NCI-H82 (cell line): ENCODE measurements around the gene LMTK3.
"Not testable (repeated sequence)": the region's sequence is repeated elsewhere in the genome, so short reads cannot be mapped to it uniquely, and the experiment has no call there.

ENCODE experiments used
- DNase-seq: peaks from one replicate; lab custom pipeline; 2025; lab: John Stamatoyannopoulos, UW

LMTK3 gene

DNA sequence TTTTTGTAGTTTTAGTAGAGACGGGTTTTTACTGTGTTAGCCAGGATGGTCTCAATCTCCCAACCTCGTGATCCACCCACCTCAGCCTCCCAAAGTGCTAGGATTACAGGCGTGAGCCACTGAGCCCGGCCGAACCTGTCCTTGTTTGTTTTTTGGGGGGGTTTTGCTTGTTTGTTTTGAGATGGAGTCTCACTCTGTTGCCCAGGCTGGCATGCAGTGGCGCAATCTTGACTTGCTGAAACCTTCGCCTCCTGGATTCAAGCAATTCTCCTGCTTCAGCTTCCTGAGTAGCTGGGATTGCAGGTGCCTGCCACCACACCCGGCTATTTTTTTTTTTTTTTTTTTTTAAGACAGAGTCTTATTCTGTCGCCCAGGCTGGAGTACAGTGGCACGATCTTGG, 24.9 kb downstream of the LMTK3 start:
- not testable (repeated sequence) for DNase-seq

DNA sequence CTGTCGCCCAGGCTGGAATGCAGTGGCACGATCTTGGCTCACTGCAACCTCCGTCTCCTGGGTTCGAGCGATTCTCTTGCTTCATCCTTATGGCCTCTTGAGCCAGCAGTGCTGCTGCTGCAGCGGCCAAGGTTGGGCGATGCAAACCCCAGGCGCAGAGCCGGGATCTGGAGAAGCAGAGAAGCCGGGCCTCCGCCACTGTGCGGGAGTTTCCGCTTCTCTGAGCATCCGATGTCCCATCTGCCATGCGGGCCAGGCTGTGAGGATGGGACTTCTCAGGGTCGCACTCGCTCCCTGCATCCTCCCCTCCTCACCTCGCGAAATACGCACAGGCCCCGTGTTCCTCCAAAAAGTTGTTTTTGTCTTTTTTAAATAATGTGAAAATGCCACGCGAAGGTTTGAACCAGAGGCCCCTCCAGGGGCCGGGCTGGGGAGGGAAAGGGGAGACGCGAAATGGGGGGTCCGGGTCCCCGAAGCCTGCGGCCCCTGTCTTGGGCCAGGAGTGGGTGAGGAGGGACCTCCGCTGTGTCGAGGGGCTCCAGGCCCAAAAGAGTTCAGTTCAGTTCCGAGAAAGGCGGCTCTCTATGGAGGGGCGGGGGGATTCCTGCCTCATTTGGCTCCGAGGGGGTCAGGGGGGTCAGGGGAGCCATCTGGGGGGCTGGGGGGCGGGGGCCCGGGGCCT, 26.6 kb downstream of the LMTK3 start:
- DNase-seq: peak; percentile 30

DNA sequence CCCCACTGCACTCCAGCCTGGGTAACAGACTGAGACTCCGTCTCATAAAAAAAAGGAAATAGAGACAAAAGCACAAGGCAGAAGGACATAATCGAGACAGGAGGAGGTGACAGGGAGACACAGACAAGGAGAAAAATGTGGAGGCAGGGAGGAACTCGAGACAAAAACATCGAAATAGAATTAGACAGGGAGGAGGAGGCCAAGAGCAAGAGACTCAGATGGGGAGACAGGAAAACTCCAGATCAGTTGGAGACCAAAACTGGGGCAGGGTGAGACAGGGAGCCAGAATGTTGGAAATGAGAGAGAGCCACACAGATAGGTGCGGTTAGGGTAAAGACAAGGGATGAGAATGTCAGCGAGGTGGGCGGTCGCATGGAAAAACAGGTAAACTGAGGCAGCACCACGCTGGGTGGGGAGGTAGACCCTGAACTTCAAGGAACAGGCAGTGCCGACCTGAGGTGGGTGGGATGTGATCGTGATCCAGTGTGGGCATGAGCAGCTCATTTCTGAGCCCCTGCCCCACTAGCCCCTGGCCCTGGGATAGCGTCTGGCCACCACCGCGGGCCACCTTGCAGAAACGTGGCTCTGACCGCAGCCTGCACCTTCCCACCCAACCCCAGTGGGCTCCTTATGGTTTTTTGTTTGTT, 27.3 kb downstream of the LMTK3 start:
- no peak for DNase-seq

DNA sequence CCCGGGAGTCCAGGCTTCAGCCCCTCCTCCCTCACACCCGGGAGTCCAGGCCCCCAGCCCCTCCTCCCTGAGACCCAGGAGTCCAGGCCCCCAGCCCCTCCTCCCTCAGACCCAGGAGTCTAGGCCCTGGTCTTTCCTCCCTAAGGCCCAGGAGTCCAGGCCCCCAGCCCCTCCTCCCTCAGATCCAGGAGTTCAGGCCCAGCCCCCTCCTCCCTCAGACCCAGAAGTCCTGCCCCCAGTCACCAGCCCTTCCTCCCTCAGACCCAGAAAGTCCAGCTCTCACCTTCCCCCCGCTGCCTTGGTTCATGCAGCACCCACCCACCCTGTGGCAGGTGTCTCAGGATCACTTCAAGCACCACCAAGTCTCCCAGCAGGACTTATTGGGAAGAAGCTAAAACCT, 28.3 kb downstream of the LMTK3 start:
- peak; percentile 36 for DNase-seq

DNA sequence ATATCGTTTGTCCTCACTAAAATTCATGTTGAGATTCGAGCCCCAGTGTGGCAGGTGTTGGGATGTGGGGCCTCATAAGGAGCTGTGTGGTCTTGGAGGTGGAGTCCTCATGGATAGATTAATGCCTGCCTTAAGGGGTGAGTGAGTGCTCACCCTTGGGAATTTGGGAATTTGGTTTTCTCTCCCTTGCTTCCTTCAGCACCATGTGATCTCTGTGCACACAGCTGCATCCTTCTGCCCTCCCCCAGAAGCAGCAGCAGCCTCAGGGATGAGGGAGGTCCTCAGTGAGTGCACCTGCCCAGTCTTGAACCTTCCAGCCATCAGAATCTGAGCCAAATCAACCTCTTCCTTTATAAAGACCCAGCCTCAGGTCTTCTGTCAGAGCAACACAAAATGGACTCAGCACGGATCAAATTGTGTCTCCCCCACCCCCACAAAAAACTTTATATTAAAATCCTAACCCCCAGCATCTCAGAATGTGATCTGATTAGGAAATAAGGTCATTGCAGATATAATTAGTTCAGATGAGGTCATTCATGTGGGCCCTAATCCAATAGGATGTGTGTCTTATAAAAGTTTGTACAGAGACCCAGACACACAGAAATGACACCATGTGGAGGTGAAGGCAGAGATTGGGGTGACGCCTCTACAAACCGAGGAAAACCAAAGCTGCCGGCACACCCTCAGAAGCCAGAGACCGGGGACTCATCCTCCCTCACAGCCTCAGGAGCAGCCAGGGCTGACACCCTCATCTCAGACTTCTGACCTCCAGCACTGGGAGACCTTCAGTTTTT, 29.6 kb downstream of the LMTK3 start:
- peak; percentile 49 for DNase-seq

DNA sequence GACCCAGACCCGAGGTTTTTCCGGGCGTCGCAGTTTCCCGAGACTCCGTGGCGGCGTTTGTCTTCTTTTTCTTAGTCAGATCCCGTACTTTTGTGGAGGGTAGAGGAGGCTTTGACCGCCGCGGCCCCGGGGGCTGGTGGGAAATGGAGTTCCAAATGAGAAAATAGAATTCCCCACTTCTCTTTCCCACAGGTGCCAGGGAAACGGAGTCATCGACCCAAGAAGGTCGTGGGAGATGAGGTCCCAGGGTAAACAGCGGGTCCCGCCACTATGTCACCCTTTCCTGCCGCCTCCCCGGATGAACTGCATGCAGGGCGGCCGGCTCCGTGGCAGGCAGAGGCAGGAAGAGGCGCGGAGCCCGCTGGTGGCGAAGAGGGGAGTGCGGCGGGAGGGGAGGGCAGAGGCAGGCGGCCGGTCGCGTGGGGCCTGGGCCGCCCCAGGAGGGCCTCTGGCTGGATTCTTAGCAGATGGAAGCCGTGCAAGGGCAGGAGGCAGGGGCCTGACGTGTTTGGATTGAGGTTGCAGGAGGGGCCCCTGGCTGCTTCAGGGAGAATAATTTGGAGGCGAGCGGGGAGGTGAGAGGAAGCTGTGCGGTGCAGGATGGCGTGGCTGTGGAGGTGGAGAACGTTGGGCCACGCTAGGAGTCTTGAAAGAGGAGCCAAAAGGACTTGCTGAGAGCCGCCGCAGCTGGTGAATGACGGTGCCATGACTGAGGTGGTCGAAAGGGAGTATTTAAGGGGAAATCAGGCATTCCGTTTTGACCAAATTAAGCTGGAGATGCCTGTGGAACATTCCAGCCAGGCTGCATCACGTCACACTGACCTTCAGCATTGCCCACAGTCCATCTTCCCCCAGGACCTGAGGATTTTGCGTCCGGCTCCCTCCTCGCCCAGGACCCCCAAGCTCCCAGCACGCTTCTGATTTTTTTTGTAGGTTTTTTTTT, 30.8 kb downstream of the LMTK3 start:
- DNase-seq: no peak

DNA sequence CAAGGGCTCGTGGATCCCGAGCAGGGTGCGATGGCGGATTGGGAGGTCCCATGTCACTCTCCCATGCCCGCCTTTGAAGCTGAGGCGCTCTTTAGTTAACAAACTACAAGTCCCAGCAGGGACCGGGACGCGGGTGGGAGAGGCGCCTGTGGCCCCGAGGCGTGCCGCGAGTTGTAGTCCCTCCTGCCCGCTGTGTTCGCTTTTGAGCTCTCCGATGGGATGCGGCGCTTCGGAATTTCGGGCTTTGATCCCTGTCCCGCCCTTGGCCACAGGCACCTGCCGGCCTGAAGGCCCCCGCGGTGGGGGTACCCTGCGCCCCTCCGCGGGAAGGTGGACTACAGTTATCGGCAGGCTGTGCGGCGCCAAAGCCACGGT, 31.5 kb downstream of the LMTK3 start:
- DNase-seq: peak; percentile 39

DNA sequence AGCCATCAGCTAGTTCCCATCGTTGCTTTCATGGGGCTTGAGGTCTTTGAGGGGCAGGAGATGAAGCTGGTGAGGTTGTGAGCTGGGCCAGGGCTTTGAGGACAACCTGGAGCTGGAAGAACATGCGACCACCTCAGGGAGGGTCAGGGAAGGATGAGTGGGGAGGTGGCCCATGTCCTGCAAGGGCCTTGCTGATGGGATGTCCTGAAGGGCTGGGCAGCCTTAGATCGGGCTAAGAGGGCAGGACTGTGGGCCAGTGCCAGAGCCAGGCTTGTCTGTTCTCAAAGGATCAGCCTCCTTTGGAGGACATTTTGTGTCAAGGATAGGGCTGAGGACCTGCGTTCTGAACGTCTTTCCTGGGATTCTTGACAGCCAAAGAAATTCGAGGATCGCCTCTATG, 31.9 kb downstream of the LMTK3 start:
- DNase-seq: no peak

DNA sequence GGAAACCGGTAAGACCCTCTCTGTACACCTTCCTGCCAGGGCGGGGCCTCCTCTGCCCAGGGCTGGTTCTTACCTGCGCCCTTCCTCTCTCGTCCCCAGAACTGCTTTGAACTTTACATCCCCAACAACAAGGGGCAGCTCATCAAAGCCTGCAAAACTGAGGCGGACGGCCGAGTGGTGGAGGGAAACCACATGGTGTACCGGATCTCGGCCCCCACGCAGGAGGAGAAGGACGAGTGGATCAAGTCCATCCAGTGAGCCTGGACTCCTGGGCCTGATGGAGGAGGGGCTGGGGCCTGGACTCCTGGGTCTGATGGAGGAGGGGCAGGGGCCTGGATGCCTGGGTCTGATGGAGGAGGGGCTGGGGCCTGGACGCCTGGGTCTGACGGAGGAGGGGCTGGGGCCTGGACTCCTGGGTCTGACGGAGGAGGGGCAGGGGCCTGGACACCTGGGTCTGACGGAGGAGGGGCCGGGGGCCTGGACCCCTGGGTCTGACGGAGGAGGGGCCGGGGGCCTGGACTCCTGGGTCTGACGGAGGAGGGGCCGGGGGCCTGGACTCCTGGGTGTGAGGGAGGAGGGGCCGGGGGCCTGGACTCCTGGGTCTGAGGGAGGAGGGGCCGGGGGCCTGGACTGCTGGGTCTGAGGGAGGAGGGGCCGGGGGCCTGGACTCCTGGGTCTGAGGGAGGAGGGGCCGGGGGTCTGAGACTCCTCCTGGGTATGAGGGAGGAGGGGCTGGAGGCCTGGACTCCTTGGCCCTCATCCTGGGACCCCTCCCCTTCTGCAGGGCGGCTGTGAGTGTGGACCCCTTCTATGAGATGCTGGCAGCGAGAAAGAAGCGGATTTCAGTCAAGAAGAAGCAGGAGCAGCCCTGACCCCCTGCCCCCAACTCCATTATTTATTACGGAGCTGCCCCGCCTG, 33.0 kb downstream of the LMTK3 start:
- no peak for DNase-seq

DNA sequence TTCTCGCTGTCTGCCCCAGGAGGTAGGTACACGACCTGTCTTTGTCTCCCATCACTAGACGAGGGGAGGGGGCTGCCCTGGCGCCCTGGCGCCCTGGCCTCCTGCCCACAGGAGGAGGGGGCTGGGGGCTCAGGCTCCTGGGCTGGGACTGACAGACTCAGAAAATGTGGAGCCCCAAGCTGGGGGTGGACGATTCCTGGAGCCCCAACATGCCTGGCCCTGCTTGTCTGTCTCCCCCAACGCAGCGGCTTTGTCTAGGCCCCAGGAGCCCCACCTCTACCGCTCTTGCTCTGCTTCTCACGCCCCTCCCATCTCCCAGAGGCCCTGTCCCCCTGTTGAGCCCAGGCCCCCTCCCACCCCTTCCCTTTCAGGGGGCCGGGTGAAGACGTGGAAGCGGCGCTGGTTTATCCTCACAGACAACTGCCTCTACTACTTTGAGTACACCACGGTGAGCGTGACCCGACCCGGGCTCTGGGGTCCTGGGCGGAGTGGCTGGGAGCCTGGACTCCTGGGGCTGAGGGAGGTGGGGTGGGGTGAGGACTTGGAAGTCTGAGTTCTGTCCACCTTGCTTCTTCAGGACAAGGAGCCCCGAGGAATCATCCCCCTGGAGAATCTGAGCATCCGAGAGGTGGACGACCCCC, 33.8 kb downstream of the LMTK3 start:
- DNase-seq: no peak

DNA sequence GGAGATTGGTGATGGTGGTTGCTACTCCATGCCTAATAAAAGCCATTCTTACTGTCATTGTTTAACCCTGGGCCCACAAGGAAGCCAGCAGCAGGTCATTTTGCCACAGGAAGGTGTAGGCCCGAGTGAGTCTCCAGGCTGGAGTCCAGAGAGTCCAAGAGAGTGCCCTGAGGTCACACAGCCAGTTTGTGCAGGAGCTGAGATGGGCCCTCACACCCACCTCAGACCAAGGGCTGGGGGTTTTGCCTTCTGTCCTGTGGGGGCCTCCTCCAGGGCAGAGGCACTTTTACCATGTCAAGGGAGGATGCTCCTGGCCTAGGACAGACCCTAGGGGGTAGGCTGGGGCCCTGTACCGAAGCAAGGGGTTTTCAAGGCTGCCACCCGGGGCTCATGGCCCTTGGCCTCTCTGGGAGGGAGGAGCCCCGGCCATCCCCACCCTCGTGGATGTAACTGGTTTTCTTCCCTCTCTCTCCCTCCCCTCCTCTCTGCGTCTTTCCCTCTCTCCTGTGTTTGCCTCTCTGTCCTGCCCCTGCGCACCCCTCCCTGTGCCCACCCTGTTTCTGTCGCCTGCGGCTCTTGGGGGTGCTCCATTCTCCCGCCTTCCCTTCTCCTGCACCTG, 34.5 kb downstream of the LMTK3 start:
- no peak for DNase-seq

DNA sequence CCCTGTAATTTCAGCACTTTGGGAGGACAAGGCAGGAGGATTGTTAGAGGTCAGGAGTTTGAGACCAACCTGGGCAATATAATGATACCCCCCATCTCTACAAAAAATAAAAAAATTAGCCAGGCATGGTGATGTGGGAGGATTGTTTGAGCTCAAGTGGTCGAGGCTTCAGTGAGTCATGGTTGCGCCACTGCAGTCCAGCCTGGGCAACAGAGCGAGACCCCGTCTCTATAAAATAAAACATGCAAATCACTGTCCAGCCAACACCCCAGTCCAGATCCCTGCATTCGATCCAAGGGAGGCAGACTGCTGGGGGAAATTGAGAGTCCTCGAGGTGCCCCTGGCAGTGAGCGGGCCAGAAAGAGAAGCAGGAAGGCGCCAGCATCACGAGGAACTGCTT, 35.5 kb downstream of the LMTK3 start:
- no peak for DNase-seq

DNA sequence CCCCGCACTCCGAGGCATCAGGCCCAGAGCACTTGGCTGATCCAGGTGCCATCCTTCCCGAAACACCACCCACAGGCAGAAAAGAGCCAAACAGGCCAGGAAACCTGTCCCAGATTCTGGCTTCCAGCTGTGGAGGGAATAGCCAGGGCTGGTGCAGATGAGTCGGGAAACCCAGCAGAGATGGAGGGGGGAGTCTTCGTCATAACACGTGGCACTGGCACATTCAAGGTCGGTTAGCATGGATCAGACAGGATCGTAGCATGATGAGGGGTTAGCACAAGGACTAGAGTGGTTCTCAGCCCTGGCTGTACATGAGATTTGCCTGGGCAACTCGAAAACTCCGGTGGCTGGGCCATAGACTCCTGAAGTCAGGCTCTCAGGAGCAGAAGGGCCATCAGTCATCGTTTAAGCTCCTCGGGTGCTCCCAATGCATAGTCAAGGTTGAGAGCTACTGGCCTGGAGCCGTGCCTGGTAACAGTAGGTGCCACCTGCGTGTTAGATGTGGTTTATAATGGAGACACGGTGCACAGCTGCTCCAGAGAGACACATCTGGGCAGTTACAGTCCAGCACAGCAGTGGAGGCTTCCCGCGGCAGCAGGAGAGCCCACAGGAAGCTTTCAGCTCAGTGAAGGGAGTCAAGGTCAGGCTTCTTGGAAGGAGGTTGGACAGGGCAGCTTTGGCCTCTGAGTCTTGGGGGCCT, 36.1 kb downstream of the LMTK3 start:
- no peak for DNase-seq

DNA sequence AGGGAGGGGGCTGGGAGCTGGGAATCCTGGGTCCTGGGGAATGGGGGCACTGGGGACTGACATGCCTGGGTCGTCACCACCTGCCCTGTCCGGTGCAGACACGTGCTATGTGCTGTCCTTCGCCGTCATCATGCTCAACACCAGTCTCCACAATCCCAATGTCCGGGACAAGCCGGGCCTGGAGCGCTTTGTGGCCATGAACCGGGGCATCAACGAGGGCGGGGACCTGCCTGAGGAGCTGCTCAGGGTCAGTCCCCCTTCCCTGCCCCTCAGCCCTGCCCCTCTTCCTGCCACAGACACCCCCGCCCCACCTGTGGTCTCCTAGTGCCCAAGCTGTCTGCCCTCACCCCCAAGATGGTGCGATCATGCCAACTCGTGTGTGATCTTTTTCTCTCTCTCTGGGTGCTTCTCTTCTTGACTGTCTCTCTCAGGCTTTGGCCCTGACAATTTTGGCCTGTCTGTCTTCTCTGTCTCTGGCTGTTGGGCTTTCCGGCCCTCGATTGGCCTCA, 37.5 kb downstream of the LMTK3 start:
- DNase-seq: no peak

DNA sequence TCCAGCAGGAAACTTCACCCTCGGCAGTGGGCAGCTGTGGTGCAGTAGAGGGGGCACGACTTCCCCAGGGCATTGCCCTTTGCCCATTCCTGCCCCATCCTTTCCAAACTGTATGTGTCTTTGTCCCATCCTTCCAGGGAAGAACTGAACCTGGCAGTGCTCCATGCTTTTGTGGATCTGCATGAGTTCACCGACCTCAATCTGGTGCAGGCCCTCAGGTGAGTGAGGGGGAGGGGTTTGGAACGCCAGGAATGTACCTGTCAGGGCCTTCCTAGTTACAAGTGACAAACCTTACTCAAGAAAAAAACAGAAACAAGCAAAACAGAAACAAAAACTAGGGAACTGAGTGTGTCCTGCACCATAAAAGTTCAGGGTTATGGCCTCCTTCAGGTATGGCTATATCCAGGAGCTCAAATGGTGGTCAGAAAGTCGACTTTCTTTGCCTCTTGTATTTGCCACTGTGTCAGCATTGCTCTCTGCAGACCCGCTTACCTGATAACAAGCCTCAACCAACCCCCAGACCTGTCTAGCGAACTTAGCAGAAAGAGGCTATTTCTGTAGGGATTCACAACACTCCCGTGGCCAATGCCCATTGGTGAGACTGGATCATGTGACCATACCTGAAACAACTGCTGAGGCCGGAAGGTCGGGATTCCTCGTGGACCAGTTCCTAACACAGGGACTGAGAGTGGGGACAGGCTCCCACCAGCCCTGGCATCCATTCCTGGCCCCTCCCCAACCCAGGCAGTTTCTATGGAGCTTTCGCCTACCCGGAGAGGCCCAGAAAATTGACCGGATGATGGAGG, 38.3 kb downstream of the LMTK3 start:
- DNase-seq: no peak

DNA sequence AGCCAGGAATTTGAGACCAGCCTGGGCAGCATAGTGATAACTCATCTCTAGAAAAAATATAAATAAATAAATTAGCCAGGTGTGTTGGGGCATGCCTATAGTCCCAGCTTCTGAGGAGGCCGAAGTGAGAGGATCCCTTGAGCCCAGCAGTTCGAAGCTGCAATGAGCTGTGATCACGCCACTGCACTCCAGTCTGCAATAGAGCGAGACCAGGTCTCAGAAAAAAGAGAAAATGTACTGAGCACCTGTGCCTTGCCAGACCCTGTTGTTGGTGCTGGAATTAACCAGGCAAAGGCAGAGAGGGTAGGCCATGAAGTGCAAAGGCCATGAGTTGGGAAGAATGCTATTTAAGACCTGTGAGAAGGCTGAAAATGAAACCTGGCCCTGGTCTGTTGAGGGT, 39.8 kb downstream of the LMTK3 start:
- DNase-seq: no peak

DNA sequence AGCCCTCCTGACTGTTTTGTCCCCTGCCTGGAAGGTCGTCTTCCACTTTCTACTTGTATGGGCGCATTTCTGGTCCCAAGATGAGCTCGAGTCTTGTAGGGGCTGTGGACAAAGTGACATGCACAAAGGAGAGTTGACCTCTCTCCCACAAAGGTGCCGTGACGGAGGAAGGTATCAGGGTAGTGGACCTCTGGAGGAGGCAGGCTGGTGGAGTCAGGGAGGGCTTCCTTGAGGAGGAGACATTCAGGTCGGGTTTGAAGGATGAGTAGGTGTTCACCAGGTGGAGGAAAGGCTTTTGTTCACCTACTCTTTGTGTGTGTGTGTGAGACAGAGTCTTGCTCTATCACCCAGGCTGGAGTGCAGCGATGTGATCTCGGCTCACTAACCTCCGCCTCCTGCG, 40.8 kb downstream of the LMTK3 start:
- no peak for DNase-seq

DNA sequence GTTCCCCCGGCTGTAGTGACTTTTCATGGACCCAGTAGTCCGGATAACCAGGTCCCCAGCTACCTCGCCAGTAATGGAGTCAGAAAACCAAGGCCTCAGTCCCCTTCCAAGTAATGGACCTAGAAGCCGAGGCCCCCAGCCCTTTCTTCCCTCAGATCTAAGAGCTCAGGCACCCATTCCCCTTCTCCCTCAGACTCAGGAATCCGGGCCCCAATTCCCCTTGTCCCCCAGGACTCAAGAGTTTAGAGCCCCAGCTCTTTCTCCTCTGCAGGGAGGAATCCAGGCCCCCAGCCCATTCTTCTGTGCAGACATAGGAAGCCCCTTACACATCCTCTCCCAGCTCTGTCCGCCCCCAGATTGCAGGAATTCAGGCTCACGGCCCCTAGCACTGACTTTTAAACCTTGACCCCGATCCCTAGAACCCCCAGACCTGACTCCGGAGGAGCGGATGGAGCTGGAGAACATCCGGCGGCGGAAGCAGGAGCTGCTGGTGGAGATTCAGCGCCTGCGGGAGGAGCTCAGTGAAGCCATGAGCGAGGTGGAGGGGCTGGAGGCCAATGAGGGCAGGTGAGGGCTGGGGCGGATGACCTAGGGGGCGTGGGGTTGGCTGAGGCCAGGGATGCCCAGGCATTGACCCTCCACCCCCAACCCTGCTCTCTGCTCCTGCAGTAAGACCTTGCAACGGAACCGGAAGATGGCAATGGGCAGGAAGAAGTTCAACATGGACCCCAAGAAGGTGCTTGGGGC, 41.5 kb downstream of the LMTK3 start:
- no peak for DNase-seq
